ENCODE measurements around the gene PKNOX2. TPM values are rescaled to one million over a fixed set of nuclear protein-coding genes. Genes with fewer than 3 reads are reported as not detected.

The PKNOX2 gene
- total and polyA plus RNA-seq, 4 donors: 3.1 to 10.6 (median 7.9) TPM

DNA sequence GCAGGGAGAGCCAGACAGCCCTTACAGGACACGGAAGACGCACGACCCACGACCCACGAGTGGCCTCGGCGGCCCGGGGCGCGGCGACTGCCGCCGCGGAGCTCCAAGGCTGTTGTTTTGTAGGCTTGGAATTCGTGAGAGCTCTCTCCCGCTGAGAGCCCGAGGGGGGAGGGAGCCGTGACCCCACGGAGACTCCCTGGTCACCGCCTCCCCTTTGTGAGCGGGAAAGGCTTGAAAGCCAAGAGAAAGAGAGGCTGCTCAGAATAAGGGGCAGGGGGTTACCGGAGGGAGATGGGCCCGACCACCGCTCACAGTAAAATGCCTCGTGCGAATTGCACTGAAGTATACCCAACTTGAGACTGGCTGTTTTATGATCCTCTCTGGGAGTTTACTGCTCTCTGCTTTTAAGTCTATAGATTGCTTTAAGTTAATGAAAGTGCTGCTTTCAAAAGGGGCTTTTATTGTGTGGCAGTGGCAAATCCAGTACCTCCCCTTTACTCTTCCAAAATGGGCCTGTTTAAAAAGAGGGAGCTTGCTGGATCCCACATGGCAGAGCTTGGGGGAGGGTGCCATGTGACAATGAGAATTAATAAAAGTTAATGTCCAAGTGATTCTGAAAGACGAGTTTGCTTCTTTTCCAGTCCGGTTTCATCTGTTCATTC lies 2.9 kb downstream of the PKNOX2 start:
- no peak for ATAC-seq (ENCODE audit: insufficient read depth, low FRiP score)
- H3K27me3 ChIP-seq (ENCODE audit: control insufficient read depth in 3 of 3, insufficient read depth in 3 of 3, low read length in 2 of 3): no peaks in the 10 kb centered on the region
- peaks cover 4 to 66% (median 38%) of the 10 kb centered on the region in 5 donors for H3K4me1 ChIP-seq (ENCODE audit: control insufficient read depth in 5 of 5, insufficient read depth in 5 of 5, low read length in 5 of 5)

GRCh38 chr11:125167954-125168835 lies 3.6 kb downstream of the PKNOX2 start:
- Histone ChIP-seq H3K27me3 (ENCODE audit: control insufficient read depth in 3 of 3, insufficient read depth in 3 of 3, low read length in 2 of 3) (no peaks in the 10 kb centered on the region), H3K9ac (ENCODE audit: insufficient read depth in 1 of 2, low read length in 2 of 2) (peak overlapping the region in 1 of 2 donors; percentile 86), H3K4me1 (ENCODE audit: control insufficient read depth in 5 of 5, insufficient read depth in 5 of 5, low read length in 5 of 5) (peaks cover 4 to 60% (median 38%) of the 10 kb centered on the region in 5 donors), H3K4me3 (no peak overlapping the region), H3K27ac (ENCODE audit: low read depth in 1 of 2, low read length in 1 of 2) (peak overlapping the region in 1 of 2 donors; percentile 67), H3K36me3 (ENCODE audit: control insufficient read depth in 4 of 4, insufficient read depth in 4 of 4, low read length in 4 of 4) (no peaks in the 10 kb centered on the region), H3K9me3 (ENCODE audit: control insufficient read depth in 4 of 4, insufficient read depth in 3 of 4, low read length in 3 of 4) (peaks cover 0 to 3% (median 0%) of the 10 kb centered on the region in 4 donors)
- WGBS, 2 donors: 66 to 68% methylated on average over 9 of the region's 9 CpGs
- ATAC-seq (ENCODE audit: insufficient read depth, low FRiP score) (no peak), DNase-seq (peak; percentile 52 to 83 (median 81))
- no peak for TF ChIP-seq CTCF (IDR thresholded peaks at IDR 0.05; ENCODE audit: control extremely low read depth, extremely low read depth)

More for the DNA sequence above, 2.9 kb downstream of the PKNOX2 start:
- Histone ChIP-seq H3K36me3 (ENCODE audit: control insufficient read depth in 4 of 4, insufficient read depth in 4 of 4, low read length in 4 of 4) (no peaks in the 10 kb centered on the region), H3K9ac (ENCODE audit: insufficient read depth in 1 of 2, low read length in 2 of 2) (peak overlapping the region in 1 of 2 donors; percentile 86), H3K9me3 (ENCODE audit: control insufficient read depth in 4 of 4, insufficient read depth in 3 of 4, low read length in 3 of 4) (peaks cover 0 to 3% (median 0%) of the 10 kb centered on the region in 4 donors), H3K4me3 (no peak overlapping the region), H3K27ac (ENCODE audit: low read depth in 1 of 2, low read length in 1 of 2) (peak overlapping the region in 1 of 2 donors; percentile 84)
- WGBS, 2 donors: 34 to 38% methylated on average over 28 of the region's 28 CpGs
- TF ChIP-seq CTCF (IDR thresholded peaks at IDR 0.05; ENCODE audit: control extremely low read depth, extremely low read depth): no peak
- DNase-seq: peak; percentile 82 to 87 (median 85)

DNA sequence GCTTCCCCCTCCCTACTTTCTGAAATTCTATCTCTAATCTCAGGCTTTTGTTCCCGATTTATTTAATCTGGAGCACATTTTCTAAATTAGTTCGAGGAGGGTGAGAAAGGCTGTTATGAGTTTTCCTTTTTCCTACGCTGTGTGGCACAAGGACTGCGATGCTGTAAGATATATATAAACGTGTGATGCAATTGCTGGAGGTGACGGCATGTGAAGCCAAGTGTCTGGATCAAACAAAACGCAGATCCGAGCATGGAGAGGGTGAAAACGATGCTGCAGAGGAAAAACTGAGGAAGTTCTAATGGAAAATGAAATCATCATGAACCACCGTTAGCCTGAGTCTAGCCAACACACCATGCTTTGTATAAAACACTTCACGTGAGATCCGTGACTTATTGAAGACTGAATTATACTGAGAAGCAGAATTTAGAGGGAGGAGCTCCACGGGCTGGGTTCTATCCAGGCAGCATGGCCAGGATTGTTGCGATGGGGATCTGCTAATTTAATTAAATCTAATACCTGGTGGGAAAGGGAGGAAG lies 4.4 kb downstream of the PKNOX2 start:
- peak; percentile 52 to 77 (median 71) for DNase-seq
- peaks cover 0 to 3% (median 0%) of the 10 kb centered on the region in 4 donors for H3K9me3 ChIP-seq (ENCODE audit: control insufficient read depth in 4 of 4, insufficient read depth in 3 of 4, low read length in 3 of 4)
- 59 to 61% methylated on average over 14 of the region's 14 CpGs for WGBS, 2 donors
- no peaks in the 10 kb centered on the region for H3K36me3 ChIP-seq (ENCODE audit: control insufficient read depth in 4 of 4, insufficient read depth in 4 of 4, low read length in 4 of 4)
- H3K9ac ChIP-seq (ENCODE audit: insufficient read depth in 1 of 2, low read length in 2 of 2): peak overlapping the region in 1 of 2 donors; percentile 73
- no peaks in the 10 kb centered on the region for H3K27me3 ChIP-seq (ENCODE audit: control insufficient read depth in 3 of 3, insufficient read depth in 3 of 3, low read length in 2 of 3)
- peaks cover 4 to 52% (median 38%) of the 10 kb centered on the region in 5 donors for H3K4me1 ChIP-seq (ENCODE audit: control insufficient read depth in 5 of 5, insufficient read depth in 5 of 5, low read length in 5 of 5)
- ATAC-seq (ENCODE audit: insufficient read depth, low FRiP score): no peak
- H3K4me3 ChIP-seq: no peak overlapping the region
- TF ChIP-seq CTCF (IDR thresholded peaks at IDR 0.05; ENCODE audit: control extremely low read depth, extremely low read depth): no peak
- H3K27ac ChIP-seq (ENCODE audit: low read depth in 1 of 2, low read length in 1 of 2): peak overlapping the region; percentile 28 to 34

Measured in lung (tissue), 12 donors.